ENCODE data around the gene TNIK.

The TNIK gene

GRCh38 chr3:171213907-171214306 lies 246.3 kb downstream of the TNIK start:
- no peak for TF ChIP-seq TAF1 (IDR thresholded peaks at IDR 0.05; ENCODE audit: borderline replicate concordance, insufficient read depth, low read length)
- TF ChIP-seq FOXP2 (optimal IDR thresholded peaks at IDR 0.05; ENCODE audit: borderline replicate concordance, extremely low read depth, extremely low read length, insufficient read depth) = no peak
- TF ChIP-seq REST (IDR thresholded peaks at IDR 0.05; ENCODE audit: insufficient read depth in 1 of 2, low read depth in 2 of 2, low read length in 2 of 2) = no peak
- no peak for TF ChIP-seq POLR2AphosphoS5 (IDR thresholded peaks at IDR 0.05; ENCODE audit: low read depth, low read length)
- TF ChIP-seq SIN3A (IDR thresholded peaks at IDR 0.05; ENCODE audit: borderline replicate concordance, insufficient read depth, low read length) = no peak

- TF ChIP-seq SIN3A (IDR thresholded peaks at IDR 0.05; ENCODE audit: borderline replicate concordance, insufficient read depth, low read length) = no peak
- TF ChIP-seq TAF1 (IDR thresholded peaks at IDR 0.05; ENCODE audit: borderline replicate concordance, insufficient read depth, low read length) = no peak
- no peak for TF ChIP-seq FOXP2 (optimal IDR thresholded peaks at IDR 0.05; ENCODE audit: borderline replicate concordance, extremely low read depth, extremely low read length, insufficient read depth)
- no peak for TF ChIP-seq POLR2AphosphoS5 (IDR thresholded peaks at IDR 0.05; ENCODE audit: low read depth, low read length)
- no peak for TF ChIP-seq REST (IDR thresholded peaks at IDR 0.05; ENCODE audit: insufficient read depth in 1 of 2, low read depth in 2 of 2, low read length in 2 of 2)
Measured at GRCh38 chr3:171213178-171213577, 247.0 kb downstream of the TNIK start.

- no peak for TF ChIP-seq TAF1 (IDR thresholded peaks at IDR 0.05; ENCODE audit: borderline replicate concordance, insufficient read depth, low read length)
- TF ChIP-seq SIN3A (IDR thresholded peaks at IDR 0.05; ENCODE audit: borderline replicate concordance, insufficient read depth, low read length) = no peak
- no peak for TF ChIP-seq POLR2AphosphoS5 (IDR thresholded peaks at IDR 0.05; ENCODE audit: low read depth, low read length)
- no peak for TF ChIP-seq REST (IDR thresholded peaks at IDR 0.05; ENCODE audit: insufficient read depth in 1 of 2, low read depth in 2 of 2, low read length in 2 of 2)
- TF ChIP-seq FOXP2 (optimal IDR thresholded peaks at IDR 0.05; ENCODE audit: borderline replicate concordance, extremely low read depth, extremely low read length, insufficient read depth) = no peak
Measured at GRCh38 chr3:171212648-171213047, 247.6 kb downstream of the TNIK start.

GRCh38 chr3:171206283-171206682 lies 253.9 kb downstream of the TNIK start:
- TF ChIP-seq FOXP2 (optimal IDR thresholded peaks at IDR 0.05; ENCODE audit: borderline replicate concordance, extremely low read depth, extremely low read length, insufficient read depth) = no peak
- no peak for TF ChIP-seq SIN3A (IDR thresholded peaks at IDR 0.05; ENCODE audit: borderline replicate concordance, insufficient read depth, low read length)
- no peak for TF ChIP-seq POLR2AphosphoS5 (IDR thresholded peaks at IDR 0.05; ENCODE audit: low read depth, low read length)
- no peak for TF ChIP-seq REST (IDR thresholded peaks at IDR 0.05; ENCODE audit: insufficient read depth in 1 of 2, low read depth in 2 of 2, low read length in 2 of 2)
- no peak for TF ChIP-seq TAF1 (IDR thresholded peaks at IDR 0.05; ENCODE audit: borderline replicate concordance, insufficient read depth, low read length)

GRCh38 chr3:171204942-171205341 lies 255.3 kb downstream of the TNIK start:
- no peak for TF ChIP-seq REST (IDR thresholded peaks at IDR 0.05; ENCODE audit: insufficient read depth in 1 of 2, low read depth in 2 of 2, low read length in 2 of 2)
- no peak for TF ChIP-seq SIN3A (IDR thresholded peaks at IDR 0.05; ENCODE audit: borderline replicate concordance, insufficient read depth, low read length)
- TF ChIP-seq TAF1 (IDR thresholded peaks at IDR 0.05; ENCODE audit: borderline replicate concordance, insufficient read depth, low read length) = no peak
- no peak for TF ChIP-seq FOXP2 (optimal IDR thresholded peaks at IDR 0.05; ENCODE audit: borderline replicate concordance, extremely low read depth, extremely low read length, insufficient read depth)
- no peak for TF ChIP-seq POLR2AphosphoS5 (IDR thresholded peaks at IDR 0.05; ENCODE audit: low read depth, low read length)

Data from PFSK-1 (cell line).